ENCODE measurements around the gene UBL4B.
"Not testable (repeated sequence)": the region's sequence is repeated elsewhere in the genome, so short reads cannot be mapped to it uniquely, and the experiment has no call there.

UBL4B gene, protein sequence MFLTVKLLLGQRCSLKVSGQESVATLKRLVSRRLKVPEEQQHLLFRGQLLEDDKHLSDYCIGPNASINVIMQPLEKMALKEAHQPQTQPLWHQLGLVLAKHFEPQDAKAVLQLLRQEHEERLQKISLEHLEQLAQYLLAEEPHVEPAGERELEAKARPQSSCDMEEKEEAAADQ

DNA sequence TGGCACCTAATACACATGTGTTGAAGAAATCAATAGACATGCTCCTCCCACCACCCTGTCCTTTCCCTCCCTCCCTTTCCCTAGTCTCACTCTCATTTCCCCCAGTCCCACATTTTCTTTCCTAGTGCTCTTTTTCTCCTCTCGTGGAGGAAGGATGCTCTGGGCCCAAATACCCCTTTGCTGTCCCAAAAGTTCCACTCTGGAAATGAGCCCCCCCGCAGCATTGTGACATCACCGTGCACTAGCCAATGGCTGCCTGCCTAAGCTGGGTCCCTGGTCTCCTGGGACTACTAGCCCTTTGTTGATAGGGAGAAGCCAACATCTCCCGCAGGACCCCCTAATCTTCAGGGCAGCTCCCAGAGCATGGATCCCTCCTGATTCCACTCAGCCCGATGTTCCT is at the start of gene UBL4B:
Gene UBL4B, plus strand, starts transcription at position 301 of the 400 bp plus-strand sequence. Its CDS starts 92 bp downstream, at position 393.
- DNase-seq (ENCODE audit: low read depth, low spot score): no peak

DNA sequence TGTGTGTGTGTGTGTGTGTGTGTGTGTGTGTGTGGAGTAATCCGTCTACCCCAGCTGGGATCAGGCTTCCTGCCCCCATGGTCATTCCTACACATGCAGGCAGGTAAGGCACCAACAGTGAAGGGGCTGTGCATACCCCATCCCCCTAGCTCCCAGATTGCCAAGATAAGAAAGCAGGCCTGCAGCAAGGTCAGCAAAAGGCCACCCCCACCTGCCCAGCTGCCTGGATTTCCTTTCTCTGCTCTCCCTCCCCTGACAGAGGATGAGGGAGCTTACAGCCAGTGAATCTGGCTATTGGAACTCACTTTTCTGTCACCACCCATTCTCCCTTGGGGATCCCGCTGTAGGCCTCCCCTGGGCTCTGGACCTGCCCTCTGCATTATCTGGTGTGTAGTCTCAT is 49.6 kb upstream of the UBL4B start:
- no peak for DNase-seq (ENCODE audit: low read depth, low spot score)

- DNase-seq (ENCODE audit: low read depth, low spot score): no peak
Measured at GRCh38 chr1:110063781-110064180, 48.5 kb upstream of the UBL4B start.

DNA sequence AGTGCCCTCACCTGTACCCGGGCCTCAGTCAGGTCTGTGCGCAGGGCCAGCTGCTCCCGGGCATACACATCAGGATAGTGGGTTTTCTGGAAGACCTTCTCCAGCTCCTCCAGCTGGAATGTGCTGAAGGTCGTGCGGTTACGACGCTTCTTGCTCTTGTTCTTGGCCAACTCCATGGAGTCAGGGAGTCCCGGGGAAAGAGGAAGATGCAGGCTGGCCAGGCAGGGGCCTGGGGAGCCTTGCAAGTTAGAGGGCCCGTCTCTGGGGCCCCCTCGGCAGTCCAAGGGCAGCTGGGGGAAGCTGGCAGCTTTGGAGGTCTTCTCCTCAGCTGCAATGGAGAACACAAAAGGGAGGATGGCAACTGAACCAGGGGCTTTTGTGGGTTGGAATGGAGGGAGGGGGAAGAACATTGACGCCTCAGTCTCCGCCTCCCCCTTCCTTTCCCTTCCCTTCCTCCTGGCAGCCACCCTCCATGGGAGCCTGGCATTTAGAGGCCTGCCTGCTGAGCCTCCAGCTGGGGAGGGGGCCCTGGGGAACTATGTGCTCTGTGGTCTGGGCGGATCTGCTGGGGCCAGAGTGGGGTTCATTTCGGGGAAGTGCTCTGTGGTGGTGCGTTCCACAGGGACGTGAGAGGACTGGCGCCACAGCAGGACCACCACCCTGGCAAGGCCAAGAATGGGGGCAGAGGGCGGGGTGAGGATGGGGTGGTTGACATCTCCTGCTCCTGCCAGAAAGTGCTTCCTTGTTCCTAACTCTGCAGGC is 47.5 kb upstream of the UBL4B start:
- DNase-seq (ENCODE audit: low read depth, low spot score): no peak

DNA sequence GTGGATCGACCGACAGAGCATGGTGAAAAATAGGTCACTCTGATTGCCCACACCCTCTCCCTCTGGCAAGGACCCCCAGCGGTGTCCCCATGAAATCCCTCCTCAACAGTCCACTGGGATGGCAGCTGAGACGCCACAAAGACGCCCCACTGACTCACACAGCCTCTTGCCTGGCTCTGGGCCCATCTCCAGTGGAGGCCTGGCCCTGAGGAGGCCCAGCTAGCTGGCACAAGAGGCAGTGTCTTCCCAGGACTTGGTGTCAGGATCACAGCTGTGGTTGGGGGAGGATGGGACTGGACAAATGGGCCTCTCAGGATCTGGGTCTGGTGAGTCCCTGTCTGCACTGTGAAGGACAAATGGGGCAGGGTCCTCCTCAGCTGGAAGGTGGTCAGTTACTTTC is 46.4 kb upstream of the UBL4B start:
- no peak for DNase-seq (ENCODE audit: low read depth, low spot score)

GRCh38 chr1:110067479-110067892 is 44.8 kb upstream of the UBL4B start:
- DNase-seq (ENCODE audit: low read depth, low spot score): no peak

DNA sequence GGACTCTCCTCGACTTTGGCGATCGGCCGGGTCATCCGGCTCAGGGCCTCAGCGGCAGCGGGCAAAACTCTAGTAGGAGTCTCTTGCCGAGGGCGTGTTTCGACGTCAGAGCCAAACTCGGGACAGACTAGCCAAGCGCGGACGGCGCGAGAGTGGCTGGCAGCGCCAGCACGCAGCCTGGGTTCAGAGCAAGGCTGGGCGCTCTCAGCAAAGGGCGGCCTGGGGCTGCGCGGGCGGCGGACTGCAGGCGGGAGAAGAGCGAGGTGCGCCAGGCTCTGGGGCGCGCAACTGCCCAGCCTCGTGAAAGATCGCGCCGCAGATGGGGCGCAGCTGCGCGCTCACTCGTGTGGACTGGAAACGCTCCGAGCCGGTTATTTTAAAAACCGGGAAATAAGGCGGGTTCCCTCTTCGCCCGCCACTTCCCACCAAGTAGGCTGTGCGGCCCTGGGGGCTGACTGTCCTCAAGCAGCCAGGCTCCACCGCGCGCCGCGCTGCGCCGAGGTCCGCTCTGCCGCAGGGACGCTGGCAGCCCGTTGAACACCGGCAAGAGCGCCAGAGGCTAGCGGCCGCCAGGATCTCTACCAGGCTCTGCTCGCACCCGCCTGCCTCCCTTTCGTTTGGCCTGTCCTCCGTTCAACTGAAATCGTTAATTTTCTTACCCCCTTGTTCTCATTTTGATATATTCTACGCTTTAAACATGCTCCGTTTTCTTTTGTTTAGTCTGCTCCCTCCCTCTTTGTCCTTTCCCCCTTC is 44.2 kb upstream of the UBL4B start:
- no peak for DNase-seq (ENCODE audit: low read depth, low spot score)

GRCh38 chr1:110068646-110069403 is 43.4 kb upstream of the UBL4B start:
- no peak for DNase-seq (ENCODE audit: low read depth, low spot score)

- no peak for DNase-seq (ENCODE audit: low read depth, low spot score)
Measured at GRCh38 chr1:110069404-110070281, 42.6 kb upstream of the UBL4B start.

- no peak for DNase-seq (ENCODE audit: low read depth, low spot score)
Measured at GRCh38 chr1:110070282-110070669, 42.0 kb upstream of the UBL4B start.

GRCh38 chr1:110070671-110071242 is 41.5 kb upstream of the UBL4B start, which contains the start of gene ALX3:
Gene ALX3 (minus strand): TSS chr1:110070672. CDS start chr1:110070612, 60 bp downstream.
- DNase-seq (ENCODE audit: low read depth, low spot score): no peak

GRCh38 chr1:110074166-110074565 is 38.1 kb upstream of the UBL4B start:
- no peak for DNase-seq (ENCODE audit: low read depth, low spot score)

- DNase-seq (ENCODE audit: low read depth, low spot score): no peak
Measured at GRCh38 chr1:110076789-110077500, 35.3 kb upstream of the UBL4B start.

GRCh38 chr1:110079995-110080394 is 32.2 kb upstream of the UBL4B start:
- not testable (repeated sequence) for DNase-seq (ENCODE audit: low read depth, low spot score)

- no peak for DNase-seq (ENCODE audit: low read depth, low spot score)
Measured at GRCh38 chr1:110081061-110081460, 31.2 kb upstream of the UBL4B start.

DNA sequence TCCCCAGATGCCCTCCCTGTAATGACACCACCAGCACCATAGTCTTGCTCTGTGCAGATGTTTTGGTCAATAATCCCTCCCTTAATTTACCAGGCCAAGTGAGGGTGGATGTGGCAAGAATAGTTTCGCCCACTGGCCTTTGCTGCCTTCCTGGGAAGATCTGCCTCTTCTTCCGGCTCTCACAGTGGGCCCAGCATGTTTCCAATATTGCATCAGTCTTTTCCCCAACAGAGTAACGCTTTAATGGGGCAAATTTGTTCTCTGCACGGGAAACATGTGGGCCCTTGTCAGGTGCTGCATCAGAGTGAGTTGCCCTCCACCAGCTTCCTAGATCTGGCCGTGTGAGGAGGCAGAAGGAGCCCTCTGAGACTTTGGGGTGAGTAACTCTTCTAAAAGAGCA is 29.8 kb upstream of the UBL4B start:
- no peak for DNase-seq (ENCODE audit: low read depth, low spot score)

DNA sequence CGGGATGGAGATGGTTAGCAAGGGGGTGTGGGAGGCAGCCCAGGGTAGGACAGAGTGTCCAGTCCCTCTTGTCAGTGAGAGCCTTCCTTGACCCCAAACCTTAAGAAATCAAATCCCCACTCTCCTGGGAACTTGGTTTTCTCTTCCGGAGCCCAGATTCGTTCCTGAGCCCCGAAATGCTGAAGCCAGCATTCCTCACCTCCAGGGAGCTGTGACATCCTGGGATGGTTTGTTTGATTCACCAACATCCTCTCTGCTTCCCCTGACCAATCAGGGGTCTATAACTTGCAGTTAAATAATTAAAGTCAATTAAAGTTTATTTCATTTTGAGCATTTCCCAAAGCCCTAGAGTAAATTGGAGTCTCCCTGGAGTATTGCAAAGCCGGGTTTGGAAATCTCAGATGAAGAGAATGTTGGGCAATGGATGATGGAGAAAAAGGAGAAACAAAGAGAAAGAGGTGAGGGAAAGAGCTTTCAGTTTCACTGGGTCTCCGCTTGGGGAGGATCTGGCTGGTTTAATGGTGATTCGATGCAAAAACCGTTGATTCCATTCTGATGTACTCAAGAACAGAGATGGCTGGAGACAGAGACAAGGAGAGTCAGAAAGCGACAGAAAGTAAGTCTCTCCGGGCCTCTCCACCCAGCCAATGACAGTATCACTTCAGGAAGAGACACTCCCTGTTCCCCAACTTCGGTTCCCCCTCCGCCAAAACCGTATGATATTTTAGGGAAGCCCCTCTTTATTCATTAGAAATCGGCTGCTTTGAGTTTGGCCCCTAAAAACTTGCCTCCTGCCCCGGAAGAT is 29.0 kb upstream of the UBL4B start:
- no peak for DNase-seq (ENCODE audit: low read depth, low spot score)

DNA sequence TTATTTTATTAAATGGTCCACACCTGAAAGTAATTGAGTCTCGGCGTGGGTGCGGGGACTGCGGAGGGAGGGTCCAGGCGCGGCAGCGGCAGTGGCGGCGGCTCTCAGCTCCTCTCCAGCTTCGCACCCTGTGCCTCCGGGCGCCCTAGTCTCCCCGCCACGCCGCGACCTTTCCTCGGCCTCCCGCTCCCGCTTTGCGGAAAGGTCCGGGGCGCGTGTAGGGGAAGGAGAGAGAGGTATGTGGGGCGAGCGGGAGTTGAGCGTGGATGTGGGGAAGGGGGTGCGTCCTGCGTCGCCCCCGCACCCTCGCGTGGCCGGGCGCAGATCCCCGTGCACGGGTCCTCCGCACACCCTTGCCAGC is 28.4 kb upstream of the UBL4B start:
- DNase-seq (ENCODE audit: low read depth, low spot score): no peak

Data from brain pericyte (primary cell).